OCI-M2 (cell line): ENCODE data around the gene VTA1.

Experiments
- DNase-seq: peaks from one replicate; lab custom pipeline; 2025; ENCODE audit not compliant: unreplicated experiment; lab: John Stamatoyannopoulos, UW

VTA1 gene

DNA sequence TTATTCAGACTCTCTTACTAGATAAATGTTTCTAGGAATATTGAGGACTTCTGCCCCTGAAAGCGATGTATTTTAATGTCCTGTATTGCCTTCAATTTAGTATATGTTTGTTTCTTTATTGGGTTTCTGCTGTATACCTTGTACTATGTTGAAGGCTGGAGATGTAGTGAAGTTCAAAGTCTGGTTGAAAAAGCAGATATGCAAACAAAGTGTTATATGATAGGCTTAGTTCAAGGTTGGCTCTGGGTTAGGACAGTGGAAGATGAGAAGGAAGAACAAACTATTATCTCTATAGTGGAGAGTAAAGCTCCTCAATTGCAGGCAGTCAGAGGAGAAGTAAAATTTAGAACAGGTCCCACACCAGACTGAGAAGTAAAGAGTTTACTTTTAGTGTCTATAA lies 118.4 kb downstream of the VTA1 start:
- no peak for DNase-seq

DNA sequence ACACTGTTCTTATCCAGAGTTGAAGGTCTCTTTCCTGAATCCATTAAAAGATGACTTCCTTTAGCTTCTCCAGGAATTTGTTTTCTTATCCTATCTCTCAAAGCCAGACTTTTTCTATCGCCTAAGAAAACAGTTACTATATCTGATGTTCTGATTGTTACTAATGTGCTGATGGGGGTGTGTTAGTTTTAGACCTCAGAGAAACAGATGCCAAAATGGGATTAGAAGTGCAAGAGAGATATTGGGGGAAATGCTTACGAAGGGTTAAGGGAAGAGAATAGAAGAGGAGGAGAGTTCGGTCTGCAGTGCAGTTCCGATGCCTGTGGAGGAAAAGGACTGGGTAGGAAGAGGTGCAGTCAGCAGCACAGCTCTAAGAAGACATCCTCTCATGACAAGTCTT lies 119.0 kb downstream of the VTA1 start:
- no peak for DNase-seq

DNA sequence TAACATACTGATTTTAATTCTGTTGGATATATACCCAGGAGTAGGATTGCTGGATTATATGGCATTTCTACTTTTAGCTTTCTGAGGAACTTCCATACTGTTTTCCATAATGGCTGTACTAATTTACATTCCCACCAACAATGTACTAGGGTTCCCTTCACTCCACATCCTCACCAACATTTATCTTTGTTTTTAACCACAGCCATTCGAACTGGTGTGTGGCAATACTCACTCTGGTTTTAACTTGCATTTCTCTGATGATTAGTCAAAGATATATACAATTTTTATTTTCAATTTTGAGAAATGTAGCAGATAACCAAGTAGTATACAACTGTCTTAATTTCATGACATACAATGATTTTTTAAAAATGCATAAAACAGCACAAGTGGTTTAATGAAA lies 124.4 kb downstream of the VTA1 start:
- DNase-seq: no peak
